ENCODE results near the gene FGD4. TPM values are rescaled to one million over a fixed set of nuclear protein-coding genes. Genes with fewer than 3 reads are reported as not detected.

Gene FGD4
- total RNA-seq, 1 experiment from 2014 or later = 54.3 TPM

- H2BK20ac ChIP-seq (ENCODE audit: low read depth, low read length, poor library complexity, severe bottlenecking) = no peak overlapping the region
- no peak overlapping the region for H2BK5ac ChIP-seq (ENCODE audit: insufficient read length, low read length)
- TF ChIP-seq CTCF (conservative IDR thresholded peaks at IDR 0.05) = no peak
- no peaks in the 10 kb centered on the region for H4K20me1 ChIP-seq (ENCODE audit: control insufficient read depth, insufficient read depth, insufficient read length)
- H3K9me3 ChIP-seq (ENCODE audit: control insufficient read depth, low read depth, low read length) = no peaks in the 10 kb centered on the region
- Mint-ChIP-seq H3K27me3 (ENCODE audit: low read depth) (no peaks in the 10 kb centered on the region), H3K4me1 (peaks cover 62 to 72% of the 10 kb centered on the region in 2 experiments), H3K9me3 (no peaks in the 10 kb centered on the region), H3K36me3 (ENCODE audit: insufficient read depth in 1 of 3, low read depth in 3 of 3) (peaks cover 0 to 2% (median 0%) of the 10 kb centered on the region in 3 experiments; a peak in 1 of 7 replicates), H3K27ac (peak overlapping the region in 1 of 3 experiments; percentile 6; a peak in 1 of 7 replicates), H3K4me3 (no peak overlapping the region)
- no CpG with 5 or more reads among the region's 3 CpGs for WGBS (ENCODE audit: extremely low coverage, insufficient read length, low lambda C conversion rate)
- H3T11ph ChIP-seq (ENCODE audit: low read length) = no peak overlapping the region
- H3K27ac ChIP-seq (ENCODE audit: insufficient read length, low read depth, low read length) = no peak overlapping the region
- no peak overlapping the region for H2AFZ ChIP-seq (ENCODE audit: low read length)
- peaks cover 17% of the 10 kb centered on the region; the same call in 1 of the 2 replicates for H3K79me2 ChIP-seq (ENCODE audit: insufficient read depth, low read length)
- no peak overlapping the region for H2AK5ac ChIP-seq (ENCODE audit: insufficient read length, low read length)
- peaks cover 3% of the 10 kb centered on the region for H3K79me1 ChIP-seq (ENCODE audit: insufficient read depth, low read depth, low read length, poor library complexity, severe bottlenecking)
- H4K8ac ChIP-seq (replicated peaks; ENCODE audit: insufficient read length, low read depth, low read length) = no peak overlapping the region
- no peak overlapping the region for H2BK120ac ChIP-seq (ENCODE audit: low read depth, low read length, poor library complexity, severe bottlenecking)
- H2BK12ac ChIP-seq (ENCODE audit: insufficient read length, low read depth, low read length) = no peak overlapping the region
- H3K23me2 ChIP-seq (ENCODE audit: insufficient read length, low read depth, low read length, poor library complexity, severe bottlenecking) = no peaks in the 10 kb centered on the region
- H3K4me2 ChIP-seq (ENCODE audit: insufficient read depth, insufficient read length, low read length) = no peak overlapping the region
- no peak overlapping the region for H4K91ac ChIP-seq (ENCODE audit: insufficient read length, low read depth, low read length)
- no peak overlapping the region for H4K5ac ChIP-seq (ENCODE audit: insufficient read length, low read depth, low read length)
- H3K27me3 ChIP-seq (ENCODE audit: insufficient read depth, low read length) = no peaks in the 10 kb centered on the region
- no peak overlapping the region for H3K14ac ChIP-seq (ENCODE audit: insufficient read depth, low read length)
- no peak overlapping the region for H3K4ac ChIP-seq (ENCODE audit: low read depth, low read length)
- H3K4me1 ChIP-seq (ENCODE audit: insufficient read depth, low read length) = peaks cover 6% of the 10 kb centered on the region; the same call in 1 of the 2 replicates
- H2BK15ac ChIP-seq (ENCODE audit: low read depth, low read length) = no peak overlapping the region
- no peak overlapping the region for H3K9ac ChIP-seq (ENCODE audit: extremely low read depth, insufficient read length, low read length)
- no peak overlapping the region for H3K18ac ChIP-seq (ENCODE audit: insufficient read length, low read depth, low read length)
- no peak for DNase-seq
- H3K56ac ChIP-seq (ENCODE audit: insufficient read length, low read depth, low read length) = no peak overlapping the region
- H3K23ac ChIP-seq (ENCODE audit: insufficient read length, low read depth, low read length) = no peak overlapping the region
Measured at GRCh38 chr12:32504591-32504990, 105.2 kb downstream of the FGD4 start.
